Psoas muscle (tissue), 8 donors: ENCODE measurements around the gene RHOBTB1. TPM values are rescaled to one million over a fixed set of nuclear protein-coding genes. Genes with fewer than 3 reads are reported as not detected.

Experiments
- ATAC-seq, 4 donors: fragments of 200-7000 bp; cut with Tn5 transposase; one replicate each; pipeline ENCODE4 v1.9.1; 2020; ENCODE audit warnings: moderate library complexity in 3 of 4, mild to moderate bottlenecking in 2 of 4
- DNase-seq, 2 donors: peaks; one replicate each; pipeline ENCODE4 v3.0.0-alpha.2; 2020
- H3K27ac ChIP-seq: fragments of 200-600 bp; one replicate; pipeline ENCODE4 v1.8.0; 2022
- H3K27me3 ChIP-seq, 3 donors: fragments of 200-600 bp in 1 of 3; one replicate each; pipeline versions ENCODE4 v1.6.1 to v1.8.0; 2013 to 2022; ENCODE audit warnings: low read length in 2 of 3, mild to moderate bottlenecking in 2 of 3, moderate library complexity in 1 of 3; ENCODE audit not compliant: insufficient read depth in 3 of 3
- H3K36me3 ChIP-seq, 2 donors: fragments of 200-600 bp in 1 of 2; one replicate each; pipeline versions ENCODE4 v1.6.1 to v1.8.0; 2013 to 2022; ENCODE audit warnings: low read depth in 1 of 2, mild to moderate bottlenecking in 1 of 2, moderate library complexity in 1 of 2; ENCODE audit not compliant: insufficient read depth in 1 of 2
- H3K4me1 ChIP-seq: fragments of 200-600 bp; one replicate; pipeline ENCODE4 v1.8.0; 2022
- H3K4me3 ChIP-seq: fragments of 200-600 bp; one replicate; pipeline ENCODE4 v1.8.0; 2022; ENCODE audit warnings: mild to moderate bottlenecking
- H3K9me3 ChIP-seq: fragments of 200-600 bp; one replicate; pipeline ENCODE4 v1.8.0; 2022
- WGBS, 3 donors: extraction: QIAGEN DNeasy Blood & Tissue Kit; methylation state at CpG; one replicate each; pipeline versions ENCODE4 v1.1.6 to v1.1.7; 2013; 5-methylcytosine and 5-hydroxymethylcytosine counted together
- intact Hi-C, 2 donors: fragments of 100-400 bp; cut with DNase I; formaldehyde crosslinking; loops; one replicate each; pipeline versions ENCODE4 v1.11.0 to v1.14.2; 2022
- polyA plus RNA-seq, 3 donors: library from polyadenylated mRNA; stranded (reverse); fragments of 200-250 nt; gene quantifications; one replicate each; pipeline ENCODE4 v1.2.3, GENCODE V29; 2013
- total RNA-seq, 4 donors: library from RNA; stranded (reverse); fragmentation: NEBNext Ultra II Directional in 2 of 4; extraction: Animal tissue kit (Norgen Biotek cat#: 25700) in 2 of 4; gene quantifications; one replicate each; pipeline versions ENCODE4 v1.2.1 to v1.2.4, GENCODE V29; 2021 to 2023
- TF ChIP-seq, protein P1 (sequence below): fragments of 200-600 bp; IDR thresholded peaks from one replicate; pipeline ENCODE4 v1.8.0; 2022; ENCODE audit warnings: antibody characterized with exemption
- donor health status: healthy with polysubstance abuse.
- donor health status: DM: no; HTN: no; CAD: no; lungs with moderate emphysema.
- donor health status: Bipolar disorder and iron deficiency.
- donor health status: healthy.
- donor health status: DM: yes; HTN: yes; CAD: no.
- donor health status: DM: no; HTN: no; CAD: no.
- donor health status: DM: no; HTN: no; CAD: no.
- donor health status: DM: yes; HTN: yes; CAD: no.

The RHOBTB1 gene
- total and polyA plus RNA-seq, 7 donors: 1.8 to 47.4 (median 23.6) TPM

DNA sequence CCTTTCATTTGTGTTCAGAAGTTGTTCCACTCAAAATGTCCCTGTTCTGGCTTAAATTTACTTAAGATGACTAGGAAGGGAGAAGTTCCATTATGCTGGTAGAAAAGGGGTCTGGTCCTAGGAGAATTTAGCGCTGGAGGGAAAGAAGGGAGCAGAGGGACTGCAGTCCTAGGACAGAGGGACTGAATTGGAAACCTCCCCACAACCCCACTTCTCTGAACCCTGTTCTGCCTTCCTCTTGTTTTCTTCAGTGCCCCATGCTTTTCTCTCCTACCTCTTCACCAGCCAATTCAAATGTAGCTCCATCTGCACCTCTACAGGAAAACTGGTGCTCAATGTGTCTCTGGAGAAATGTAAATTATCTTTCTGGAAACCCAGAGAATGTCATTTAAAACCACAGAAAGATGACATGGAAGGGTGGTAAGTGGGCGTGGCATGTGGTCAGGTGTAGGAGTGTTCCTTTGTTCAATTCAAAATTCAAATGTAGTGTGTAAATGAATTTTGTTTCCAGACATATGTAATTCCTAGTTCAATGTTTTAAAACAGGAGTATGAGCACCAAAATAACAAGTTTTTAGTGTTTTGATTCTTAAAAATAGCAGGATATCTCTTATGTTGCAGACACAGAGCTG lies 24.0 kb upstream of the RHOBTB1 start:
- no peaks in the 10 kb centered on the region for H3K27me3 ChIP-seq
- H3K36me3 ChIP-seq: no peaks in the 10 kb centered on the region
- H3K4me3 ChIP-seq: no peak overlapping the region
- ATAC-seq: no peak
- TF ChIP-seq, protein P1, sequence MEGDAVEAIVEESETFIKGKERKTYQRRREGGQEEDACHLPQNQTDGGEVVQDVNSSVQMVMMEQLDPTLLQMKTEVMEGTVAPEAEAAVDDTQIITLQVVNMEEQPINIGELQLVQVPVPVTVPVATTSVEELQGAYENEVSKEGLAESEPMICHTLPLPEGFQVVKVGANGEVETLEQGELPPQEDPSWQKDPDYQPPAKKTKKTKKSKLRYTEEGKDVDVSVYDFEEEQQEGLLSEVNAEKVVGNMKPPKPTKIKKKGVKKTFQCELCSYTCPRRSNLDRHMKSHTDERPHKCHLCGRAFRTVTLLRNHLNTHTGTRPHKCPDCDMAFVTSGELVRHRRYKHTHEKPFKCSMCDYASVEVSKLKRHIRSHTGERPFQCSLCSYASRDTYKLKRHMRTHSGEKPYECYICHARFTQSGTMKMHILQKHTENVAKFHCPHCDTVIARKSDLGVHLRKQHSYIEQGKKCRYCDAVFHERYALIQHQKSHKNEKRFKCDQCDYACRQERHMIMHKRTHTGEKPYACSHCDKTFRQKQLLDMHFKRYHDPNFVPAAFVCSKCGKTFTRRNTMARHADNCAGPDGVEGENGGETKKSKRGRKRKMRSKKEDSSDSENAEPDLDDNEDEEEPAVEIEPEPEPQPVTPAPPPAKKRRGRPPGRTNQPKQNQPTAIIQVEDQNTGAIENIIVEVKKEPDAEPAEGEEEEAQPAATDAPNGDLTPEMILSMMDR: no peak
- peaks cover 18% of the 10 kb centered on the region for H3K4me1 ChIP-seq
- no peak overlapping the region for H3K27ac ChIP-seq
- H3K9me3 ChIP-seq: no peaks in the 10 kb centered on the region
- intact Hi-C loops: loop anchor here in 1 of 2 donors (5.0 kb wide), 1 partner anchor 319 kb away; no protein-coding TSS in a partner anchor
- 73 to 95% (median 92%) methylated on average over 2 of the region's 2 CpGs for WGBS, 3 donors
- DNase-seq: no peak

DNA sequence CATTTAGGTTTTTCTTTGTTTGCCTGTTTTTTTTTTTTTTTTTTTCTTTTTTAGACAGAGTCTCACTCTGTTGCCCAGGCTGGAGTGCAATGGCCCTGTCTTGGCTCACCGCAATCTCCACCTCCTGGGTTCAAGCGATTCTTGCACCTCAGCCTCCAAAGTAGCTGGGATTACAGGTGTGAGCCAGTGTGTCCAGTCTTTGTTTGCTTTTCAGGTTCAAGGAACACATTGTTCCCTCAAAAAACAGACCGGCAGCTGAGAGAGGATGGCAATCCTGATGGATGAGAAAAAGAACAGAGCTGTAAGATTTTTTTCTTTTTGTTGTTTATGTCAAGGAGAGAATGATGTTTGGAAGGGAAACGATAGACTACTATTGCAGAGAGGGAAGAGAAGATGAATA lies 23.3 kb upstream of the RHOBTB1 start:
- intact Hi-C loops: loop anchor here in 1 of 2 donors (5.0 kb wide), 1 partner anchor 320 kb away; no protein-coding TSS in a partner anchor

DNA sequence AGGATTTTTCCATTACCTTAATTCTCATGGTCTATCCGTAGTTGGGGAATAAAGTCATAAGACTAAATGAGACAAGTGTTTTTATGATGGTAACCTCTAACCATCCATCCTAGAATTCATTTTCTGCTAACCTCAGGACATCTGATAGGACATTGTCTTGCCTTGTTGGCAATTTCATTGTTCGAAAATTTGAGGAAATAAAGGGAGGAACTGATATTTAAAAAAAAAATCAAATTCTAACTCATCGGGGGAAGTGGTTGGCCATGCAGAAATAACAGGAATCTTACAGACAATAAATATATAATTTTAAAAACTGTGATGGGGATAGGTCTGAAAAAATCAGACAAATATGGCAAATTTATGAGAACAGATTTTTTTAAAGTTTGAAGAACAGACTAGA lies 21.7 kb upstream of the RHOBTB1 start:
- Histone ChIP-seq H3K27ac (no peak overlapping the region), H3K4me3 (no peak overlapping the region), H3K9me3 (no peaks in the 10 kb centered on the region), H3K27me3 (no peaks in the 10 kb centered on the region), H3K36me3 (no peaks in the 10 kb centered on the region), H3K4me1 (peaks cover 21% of the 10 kb centered on the region)
- whole genome bisulfite sequencing, 3 donors: 79 to 88% (median 84%) methylated on average over 3 of the region's 3 CpGs
- intact Hi-C loops: loop anchor here (2.0 to 5.0 kb wide), 2 partner anchors 149 to 322 kb away; no protein-coding TSS in a partner anchor
- TF ChIP-seq, protein P1: no peak
- DNase-seq (no peak), ATAC-seq (no peak)

More for the DNA sequence above, 23.3 kb upstream of the RHOBTB1 start:
- Histone ChIP-seq H3K27me3 (no peaks in the 10 kb centered on the region), H3K36me3 (no peaks in the 10 kb centered on the region), H3K9me3 (no peaks in the 10 kb centered on the region), H3K4me3 (no peak overlapping the region), H3K27ac (no peak overlapping the region), H3K4me1 (peaks cover 21% of the 10 kb centered on the region)
- no peak for ATAC-seq
- WGBS, 3 donors: 82 to 96% (median 87%) methylated on average over 4 of the region's 4 CpGs
- TF ChIP-seq, protein P1: no peak
- no peak for DNase-seq

DNA sequence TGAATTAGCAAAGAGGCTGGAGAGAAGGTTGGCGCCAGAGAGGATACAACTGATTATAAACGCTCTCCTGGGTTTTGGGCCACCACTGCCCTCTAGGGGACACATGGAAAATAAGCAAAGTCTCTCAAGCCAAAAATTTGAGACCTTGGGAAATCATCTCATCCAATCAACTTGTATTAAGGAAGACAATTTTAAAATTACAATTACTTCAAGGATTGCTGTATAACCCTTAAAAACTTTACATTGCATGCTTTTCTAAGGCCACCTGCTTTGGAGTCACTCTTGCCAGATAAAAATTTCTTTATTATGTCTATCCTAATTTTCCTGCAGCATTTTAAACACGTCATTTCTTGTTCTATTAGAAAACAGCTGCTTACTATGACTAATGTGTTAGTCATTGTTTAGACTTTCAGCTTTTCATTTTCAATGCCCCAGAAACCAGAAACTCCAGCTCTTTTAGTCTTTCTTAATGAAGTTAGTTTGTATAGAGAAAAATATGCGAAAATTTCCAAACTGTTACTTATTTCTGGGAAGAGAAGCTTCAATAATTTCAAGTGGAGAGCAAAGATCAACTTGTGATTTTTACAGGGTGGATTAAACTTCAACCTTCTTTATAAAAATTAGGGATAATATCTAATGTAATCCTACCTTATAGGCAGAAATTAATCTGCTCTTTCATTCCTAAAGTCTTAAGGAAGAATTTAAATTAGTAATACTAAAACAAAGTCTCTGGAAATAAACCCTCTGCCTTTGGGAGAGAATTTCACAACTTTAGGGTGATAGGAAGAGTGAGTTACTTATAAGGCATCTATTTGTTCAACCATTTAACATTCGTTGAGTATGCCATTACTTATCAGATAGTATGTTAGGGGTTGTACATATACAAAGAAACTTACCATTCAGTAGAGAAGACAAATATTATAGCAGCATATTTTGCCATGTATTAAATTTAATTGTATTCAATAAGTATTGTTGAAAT lies 20.6 kb upstream of the RHOBTB1 start:
- Histone ChIP-seq H3K4me1 (peaks cover 21% of the 10 kb centered on the region), H3K9me3 (no peaks in the 10 kb centered on the region), H3K27me3 (no peaks in the 10 kb centered on the region), H3K4me3 (no peak overlapping the region), H3K36me3 (no peaks in the 10 kb centered on the region), H3K27ac (peak overlapping the region; percentile 31)
- DNase-seq: peak; percentile 59 to 71
- TF ChIP-seq, protein P1: peak; percentile 85
- ATAC-seq: peak; percentile 87 to 97 (median 90)
- intact Hi-C loops: loop anchor here (2.0 to 5.0 kb wide), 3 partner anchors 92 to 323 kb away; no protein-coding TSS in a partner anchor
- WGBS, 3 donors: 20 to 36% (median 23%) methylated on average over 5 of the region's 5 CpGs
